Measurements from ENCODE around the gene PMPCB.
"Not testable (repeated sequence)": the region's sequence is repeated elsewhere in the genome, so short reads cannot be mapped to it uniquely, and the experiment has no call there.

- TF ChIP-seq CTCF (IDR thresholded peaks at IDR 0.05); EP300 (IDR thresholded peaks at IDR 0.05); POLR2A (IDR thresholded peaks at IDR 0.05; ENCODE audit: low read depth); POLR2AphosphoS5 (IDR thresholded peaks at IDR 0.05): not testable (repeated sequence)
These were observed 17.6 kb upstream of the PMPCB start for GRCh38 chr7:103279636-103279962.
